ENCODE measurements around the gene PPP1R8.

- no peak for TF ChIP-seq POLR2A (conservative IDR thresholded peaks at IDR 0.05)
- no peak for TF ChIP-seq ELF4 (CRISPR knock-in tag; IDR thresholded peaks at IDR 0.05)
- no peak for TF ChIP-seq SP1 (CRISPR knock-in tag; IDR thresholded peaks at IDR 0.05)
- TF ChIP-seq FOXA1 (IDR thresholded peaks at IDR 0.05; ENCODE audit: borderline replicate concordance): no peak
- TF ChIP-seq SMAD3 (CRISPR knock-in tag; conservative IDR thresholded peaks at IDR 0.05): no peak
- no peak for TF ChIP-seq JUN (IDR thresholded peaks at IDR 0.05; ENCODE audit: borderline replicate concordance, low read depth, low read length)
- TF ChIP-seq JUN (CRISPR knock-in tag; IDR thresholded peaks at IDR 0.05; ENCODE audit: borderline replicate concordance): no peak
- TF ChIP-seq KLF13 (tag; IDR thresholded peaks at IDR 0.05; ENCODE audit: borderline replicate concordance, low read depth): no peak
- no peak for TF ChIP-seq EWSR1 (IDR thresholded peaks at IDR 0.05; ENCODE audit: borderline replicate concordance, low read depth, partially characterized antibody)
- TF ChIP-seq, protein P1, sequence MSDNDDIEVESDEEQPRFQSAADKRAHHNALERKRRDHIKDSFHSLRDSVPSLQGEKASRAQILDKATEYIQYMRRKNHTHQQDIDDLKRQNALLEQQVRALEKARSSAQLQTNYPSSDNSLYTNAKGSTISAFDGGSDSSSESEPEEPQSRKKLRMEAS (CRISPR knock-in tag; IDR thresholded peaks at IDR 0.05): no peak
- no peak for TF ChIP-seq ZC3H11A (IDR thresholded peaks at IDR 0.05; ENCODE audit: low read depth, low read length)
- TF ChIP-seq SMARCA4 (IDR thresholded peaks at IDR 0.05): no peak
- no peak for TF ChIP-seq RAD21 (CRISPR knock-in tag; conservative IDR thresholded peaks at IDR 0.05 in 1 of 2, IDR thresholded peaks at IDR 0.05 in 1 of 2)
- no peak for TF ChIP-seq ZNF217 (CRISPR knock-in tag; IDR thresholded peaks at IDR 0.05)
Measured at GRCh38 chr1:27861436-27861835, 30.9 kb downstream of the PPP1R8 start.

Measured in K562 (cell line).